PC-9 (cell line): ENCODE measurements around the gene HOXB6. TPM values are rescaled to one million over a fixed set of nuclear protein-coding genes. Genes with fewer than 3 reads are reported as not detected.

Source experiments
- BruUV-seq: library from RNA; stranded (reverse); fragments of 400-500 nt; replicated peaks from 2 replicates; lab custom pipeline; 2021; lab: Mats Ljungman, UMichigan
- CTCF ChIA-PET: fragments of 300-600 bp; sonication (Branson Sonifier 250); formaldehyde crosslinking; loops from one replicate; lab custom pipeline; 2022; ENCODE audit warnings: antibody characterized with exemption; lab: Charles Lee
- POLR2A ChIA-PET: fragments of 300-600 bp; sonication (Branson Sonifier 250); formaldehyde crosslinking; loops from one replicate; lab custom pipeline; 2022; ENCODE audit warnings: antibody characterized with exemption; ENCODE audit not compliant: unreplicated experiment; lab: Charles Lee
- DNase-seq, 2 experiments: peaks; one replicate each; pipeline versions ENCODE4 v3.0.0 to v3.0.0-alpha.2; 2015 to 2022; ENCODE audit warnings: mixed read lengths in 1 of 2
- H2AFZ ChIP-seq: fragments of 200-600 bp; sonication (generic); 2 replicates; pipeline ENCODE4 v1.8.1; 2017; ENCODE audit warnings: antibody characterized with exemption
- H3F3A ChIP-seq: fragments of 200-600 bp; sonication (generic); 2 replicates; pipeline ENCODE4 v1.8.1; 2017; ENCODE audit warnings: antibody characterized with exemption, mild to moderate bottlenecking, low read depth; ENCODE audit not compliant: insufficient read depth
- H3K27ac ChIP-seq: fragments of 200-600 bp; sonication (generic); 2 replicates; pipeline ENCODE4 v1.6.1; 2016; ENCODE audit warnings: mixed run types
- H3K27me3 ChIP-seq: fragments of 200-600 bp; sonication (generic); 2 replicates; pipeline ENCODE4 v1.6.1; 2016; ENCODE audit warnings: low read depth, mixed run types; ENCODE audit not compliant: insufficient read depth
- H3K36me3 ChIP-seq: fragments of 200-600 bp; sonication (generic); 2 replicates; pipeline ENCODE4 v1.6.1; 2016; ENCODE audit warnings: low read depth, mixed run types
- H3K4me1 ChIP-seq: fragments of 200-600 bp; sonication (generic); replicated peaks from 2 replicates; pipeline ENCODE4 v1.6.1; 2016; ENCODE audit warnings: mixed run types; ENCODE audit not compliant: insufficient read depth
- H3K4me2 ChIP-seq: fragments of 200-600 bp; sonication (generic); 2 replicates; pipeline ENCODE4 v1.6.1; 2017; ENCODE audit warnings: mixed run types
- H3K4me3 ChIP-seq: fragments of 200-600 bp; sonication (generic); 2 replicates; pipeline ENCODE4 v1.6.1; 2016; ENCODE audit warnings: mixed run types
- H3K79me2 ChIP-seq: fragments of 200-600 bp; sonication (generic); 2 replicates; pipeline ENCODE4 v1.6.1; 2017; ENCODE audit warnings: low read depth, mixed run types
- H3K9me2 ChIP-seq: fragments of 200-600 bp; sonication (generic); 2 replicates; pipeline ENCODE4 v1.8.1; 2017; ENCODE audit warnings: mild to moderate bottlenecking; ENCODE audit not compliant: insufficient read depth
- H3K9me3 ChIP-seq: fragments of 200-600 bp; sonication (generic); 2 replicates; pipeline ENCODE4 v1.8.1; 2016; ENCODE audit warnings: low read depth; ENCODE audit not compliant: insufficient read depth
- H4K20me1 ChIP-seq: fragments of 200-600 bp; sonication (generic); 2 replicates; pipeline ENCODE4 v1.8.1; 2017; ENCODE audit not compliant: insufficient read depth
- EZH2 ChIP-seq: fragments of 200-600 bp; sonication (generic); IDR thresholded peaks from 2 replicates; pipeline ENCODE4 v1.8.0; 2017; ENCODE audit warnings: antibody characterized with exemption, low read depth
- intact Hi-C: fragments of 100-400 bp; cut with micrococcal nuclease; formaldehyde crosslinking; loops from one replicate; pipeline ENCODE4 v1.10.0; 2022; ENCODE audit not compliant: unreplicated experiment
- total RNA-seq: library from RNA; stranded (reverse); gene quantifications from 2 replicates; pipeline ENCODE4 v1.2.3, GENCODE V29; 2021
- TF ChIP-seq, protein P1 (sequence below): fragments of 200-600 bp; sonication (generic); conservative IDR thresholded peaks from 2 replicates; pipeline ENCODE4 v1.6.1; 2017; ENCODE audit warnings: mixed run types, antibody characterized with exemption, mild to moderate bottlenecking, moderate library complexity

Gene HOXB6
- total RNA-seq, 1 experiment from 2014 or later: 30.7 TPM

GRCh38 chr17:48549914-48550501 is 54.8 kb downstream of the HOXB6 start:
- Histone ChIP-seq H3K36me3 (no peaks in the 10 kb centered on the region), H3K4me2 (no peak overlapping the region), H4K20me1 (no peaks in the 10 kb centered on the region), H3K27ac (no peak overlapping the region), H3K79me2 (no peaks in the 10 kb centered on the region), H2AFZ (no peak overlapping the region), H3K27me3 (no peaks in the 10 kb centered on the region), H3F3A (peaks cover 7% of the 10 kb centered on the region; the same call in 1 of the 2 replicates), H3K4me3 (no peak overlapping the region), H3K4me1 (no peaks in the 10 kb centered on the region), H3K9me2 (no peaks in the 10 kb centered on the region), H3K9me3 (no peaks in the 10 kb centered on the region)
- CTCF ChIA-PET: no interaction called here
- no TSS peak for BruUV-seq
- intact Hi-C loops: no loop called here
- no peak for TF ChIP-seq EZH2
- TF ChIP-seq, protein P1, sequence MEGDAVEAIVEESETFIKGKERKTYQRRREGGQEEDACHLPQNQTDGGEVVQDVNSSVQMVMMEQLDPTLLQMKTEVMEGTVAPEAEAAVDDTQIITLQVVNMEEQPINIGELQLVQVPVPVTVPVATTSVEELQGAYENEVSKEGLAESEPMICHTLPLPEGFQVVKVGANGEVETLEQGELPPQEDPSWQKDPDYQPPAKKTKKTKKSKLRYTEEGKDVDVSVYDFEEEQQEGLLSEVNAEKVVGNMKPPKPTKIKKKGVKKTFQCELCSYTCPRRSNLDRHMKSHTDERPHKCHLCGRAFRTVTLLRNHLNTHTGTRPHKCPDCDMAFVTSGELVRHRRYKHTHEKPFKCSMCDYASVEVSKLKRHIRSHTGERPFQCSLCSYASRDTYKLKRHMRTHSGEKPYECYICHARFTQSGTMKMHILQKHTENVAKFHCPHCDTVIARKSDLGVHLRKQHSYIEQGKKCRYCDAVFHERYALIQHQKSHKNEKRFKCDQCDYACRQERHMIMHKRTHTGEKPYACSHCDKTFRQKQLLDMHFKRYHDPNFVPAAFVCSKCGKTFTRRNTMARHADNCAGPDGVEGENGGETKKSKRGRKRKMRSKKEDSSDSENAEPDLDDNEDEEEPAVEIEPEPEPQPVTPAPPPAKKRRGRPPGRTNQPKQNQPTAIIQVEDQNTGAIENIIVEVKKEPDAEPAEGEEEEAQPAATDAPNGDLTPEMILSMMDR: no peak
- no peak for DNase-seq
- POLR2A ChIA-PET: no interaction called here

DNA sequence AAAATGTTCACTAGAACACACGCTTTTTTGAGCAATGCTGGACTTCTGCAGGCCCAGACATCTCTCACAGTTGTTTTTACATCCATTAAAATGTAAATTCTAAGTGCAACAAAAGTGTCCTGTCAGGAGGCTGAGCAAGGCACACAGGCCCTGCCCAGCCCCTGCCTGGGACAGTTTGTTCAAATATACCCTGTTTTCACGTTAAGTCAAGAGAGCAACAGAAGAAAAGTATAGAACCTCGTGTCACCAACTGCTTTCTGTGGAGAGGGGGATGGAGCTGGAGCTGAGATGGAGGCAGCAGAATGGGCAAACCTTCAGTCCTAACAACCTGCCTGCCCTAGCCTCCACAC is 55.5 kb downstream of the HOXB6 start:
- no peaks in the 10 kb centered on the region for H4K20me1 ChIP-seq
- H3K27me3 ChIP-seq: no peaks in the 10 kb centered on the region
- no peaks in the 10 kb centered on the region for H3K4me1 ChIP-seq
- DNase-seq: no peak
- no peaks in the 10 kb centered on the region for H3K9me2 ChIP-seq
- no peak overlapping the region for H3K4me3 ChIP-seq
- H3K9me3 ChIP-seq: no peaks in the 10 kb centered on the region
- H3F3A ChIP-seq: peaks cover 7% of the 10 kb centered on the region; the same call in 1 of the 2 replicates
- H3K79me2 ChIP-seq: no peaks in the 10 kb centered on the region
- no peak overlapping the region for H3K27ac ChIP-seq
- TF ChIP-seq, protein P1: no peak
- no peak for TF ChIP-seq EZH2
- ChIA-PET CTCF (no interaction called here), POLR2A (no interaction called here)
- no peak overlapping the region for H3K4me2 ChIP-seq
- intact Hi-C loops: no loop called here
- H2AFZ ChIP-seq: no peak overlapping the region
- BruUV-seq: no TSS peak
- no peaks in the 10 kb centered on the region for H3K36me3 ChIP-seq

DNA sequence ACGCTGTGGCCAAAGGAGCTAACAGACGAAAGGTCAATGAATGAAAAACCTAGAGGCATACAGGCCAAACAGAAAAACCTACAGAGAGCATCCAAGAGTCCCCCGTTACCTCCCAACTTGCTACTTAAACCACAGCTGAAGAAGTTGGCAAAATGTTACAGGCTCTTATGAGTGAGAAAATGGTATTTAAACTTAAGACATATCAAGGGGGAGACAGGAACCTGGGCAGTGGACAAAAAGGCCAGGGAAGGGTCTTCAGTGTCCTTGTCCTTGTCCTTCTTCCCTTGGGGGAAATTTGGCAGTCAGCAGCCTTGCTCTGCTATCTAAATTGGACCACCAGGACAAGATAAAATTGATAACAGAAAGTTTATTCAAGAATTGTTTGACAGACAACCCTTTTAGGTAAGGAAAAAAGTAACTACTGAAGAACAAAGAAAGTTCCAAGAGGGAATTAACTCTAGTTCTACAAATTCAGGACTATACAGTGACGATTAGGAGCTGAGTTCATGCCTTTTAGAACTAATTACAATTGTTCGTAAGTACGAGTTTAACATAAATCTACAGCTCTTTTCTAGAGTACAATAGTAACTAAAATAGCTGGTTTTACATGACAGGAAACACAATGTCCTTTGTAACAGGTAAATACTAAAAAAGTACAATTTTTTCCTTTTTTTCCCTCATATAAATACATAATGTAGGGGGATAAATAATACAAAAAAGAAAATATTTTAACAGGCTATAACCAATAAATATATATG is 56.1 kb downstream of the HOXB6 start:
- ChIA-PET POLR2A (no interaction called here), CTCF (no interaction called here)
- no peaks in the 10 kb centered on the region for H3K4me1 ChIP-seq
- no peak overlapping the region for H3K4me3 ChIP-seq
- H3K36me3 ChIP-seq: no peaks in the 10 kb centered on the region
- H3K9me2 ChIP-seq: no peaks in the 10 kb centered on the region
- no peak overlapping the region for H3K27ac ChIP-seq
- TF ChIP-seq, protein P1: no peak
- TF ChIP-seq EZH2: no peak
- H3K9me3 ChIP-seq: no peaks in the 10 kb centered on the region
- no peaks in the 10 kb centered on the region for H4K20me1 ChIP-seq
- no peaks in the 10 kb centered on the region for H3K27me3 ChIP-seq
- DNase-seq: no peak
- no peak overlapping the region for H2AFZ ChIP-seq
- H3F3A ChIP-seq: peaks cover 7% of the 10 kb centered on the region; the same call in 1 of the 2 replicates
- no peak overlapping the region for H3K4me2 ChIP-seq
- intact Hi-C loops: no loop called here
- BruUV-seq: no TSS peak
- no peaks in the 10 kb centered on the region for H3K79me2 ChIP-seq
